Kidney (tissue), 14 donors: ENCODE results near the gene TRAPPC13. TPM values are rescaled to one million over a fixed set of nuclear protein-coding genes. Genes with fewer than 3 reads are reported as not detected.

Source experiments
- DNase-seq, 5 donors: peaks; one replicate each; pipeline ENCODE4 v3.0.0-alpha.2; 2013 to 2020
- FAIRE-seq: peaks from 2 replicates; lab custom pipeline; 2012; peaks lifted over from hg19 to GRCh38; lab: Jason Lieb, UNC
- H3K27ac ChIP-seq, 2 donors: one replicate each; pipeline ENCODE4 v1.7.0; 2013; ENCODE audit warnings: low read depth in 2 of 2, low read length in 2 of 2, inconsistent platforms in 1 of 2
- H3K27me3 ChIP-seq: one replicate; pipeline ENCODE4 v1.7.1; 2013; ENCODE audit warnings: low read length, inconsistent platforms; ENCODE audit not compliant: control insufficient read depth, insufficient read depth
- H3K36me3 ChIP-seq, 3 donors: one replicate each; pipeline versions ENCODE4 v1.7.0 to v1.7.1; 2013; ENCODE audit warnings: low read length in 3 of 3, control low read depth in 1 of 3, inconsistent platforms in 1 of 3; ENCODE audit not compliant: insufficient read depth in 3 of 3, control insufficient read depth in 2 of 3
- H3K4me1 ChIP-seq, 3 donors: one replicate each; pipeline versions ENCODE4 v1.7.0 to v1.7.1; 2013; ENCODE audit warnings: low read length in 3 of 3, inconsistent platforms in 1 of 3, low read depth in 1 of 3; ENCODE audit not compliant: control insufficient read depth in 2 of 3, insufficient read depth in 2 of 3
- H3K4me3 ChIP-seq, 3 donors: one replicate each; pipeline versions ENCODE4 v1.7.0 to v1.8.1; 2013; ENCODE audit warnings: low read length in 3 of 3, control low read depth in 1 of 3, inconsistent platforms in 1 of 3
- H3K9ac ChIP-seq, 3 donors: one replicate each; pipeline versions ENCODE4 v1.7.0 to v1.7.1; 2013; ENCODE audit warnings: low read length in 3 of 3, control low read depth in 1 of 3, inconsistent platforms in 1 of 3
- H3K9me3 ChIP-seq, 3 donors: one replicate each; pipeline versions ENCODE4 v1.7.0 to v1.7.1; 2013; ENCODE audit warnings: low read length in 3 of 3, control low read depth in 1 of 3, inconsistent platforms in 1 of 3; ENCODE audit not compliant: control insufficient read depth in 2 of 3, insufficient read depth in 1 of 3
- CTCF ChIP-seq: IDR thresholded peaks from 3 replicates; pipeline ENCODE4 v1.5.1; 2012; ENCODE audit warnings: mild to moderate bottlenecking, moderate library complexity, borderline replicate concordance; ENCODE audit not compliant: insufficient read depth; ENCODE audit errors: extremely low read depth
- intact Hi-C: fragments of 100-400 bp; cut with DNase I; formaldehyde crosslinking; loops from one replicate; pipeline ENCODE4 v1.11.1; 2022
- polyA plus RNA-seq: library from polyadenylated mRNA; stranded (reverse); fragments of 350-450 nt; fragmentation: Illumina TruSeq; extraction: RNeasy Lipid Tissue Mini Kit (QIAGEN cat#74804); gene quantifications from one replicate; pipeline ENCODE4 v1.2.3, GENCODE V29; 2014; ENCODE audit warnings: low read depth, low replicate concordance; ENCODE audit not compliant: insufficient read depth
- total RNA-seq: library from RNA; stranded (reverse); fragmentation: NEBNext Ultra II Directional; extraction: Animal tissue kit (Norgen Biotek cat#: 25700); gene quantifications from one replicate; pipeline ENCODE4 v1.2.1, GENCODE V29; 2021
- donor health status: control.
- donor health status: control.
- donor health status: control.
- donor health status: control.
- donor health status: control.
- donor health status: DM: yes; HTN: yes; CAD: no.
- donor health status: Normal renal cell carcinoma (clear cell type).

The TRAPPC13 gene
- total and polyA plus RNA-seq, 2 donors from 2014 or later, result 22.0 to 24.3 TPM

- intact Hi-C loops, result no loop called here
- Histone ChIP-seq H3K9me3 (no peaks in the 10 kb centered on the region), H3K4me3 (no peak overlapping the region), H3K27ac (no peak overlapping the region), H3K9ac (no peak overlapping the region), H3K27me3 (no peaks in the 10 kb centered on the region), H3K4me1 (peaks cover 0 to 2% (median under 1%) of the 10 kb centered on the region in 3 donors), H3K36me3 (peaks cover 0 to 5% (median 2%) of the 10 kb centered on the region in 3 donors)
- DNase-seq (no peak), FAIRE-seq (no peak)
- no peak for TF ChIP-seq CTCF
Measured at GRCh38 chr5:65630981-65631380, 6.2 kb downstream of the TRAPPC13 start.

- no peaks in the 10 kb centered on the region for H3K27me3 ChIP-seq
- no peak overlapping the region for H3K4me3 ChIP-seq
- DNase-seq (no peak), FAIRE-seq (no peak)
- no peak for TF ChIP-seq CTCF
- H3K4me1 ChIP-seq, result no peaks in the 10 kb centered on the region
- intact Hi-C loops, result no loop called here
- H3K36me3 ChIP-seq, result peaks cover 2 to 10% (median 8%) of the 10 kb centered on the region in 3 donors
- no peak overlapping the region for H3K27ac ChIP-seq
- H3K9ac ChIP-seq, result no peak overlapping the region
- no peaks in the 10 kb centered on the region for H3K9me3 ChIP-seq
Measured at GRCh38 chr5:65640240-65640639, 15.4 kb downstream of the TRAPPC13 start.

GRCh38 chr5:65646938-65647337 lies 22.1 kb downstream of the TRAPPC13 start:
- Histone ChIP-seq H3K27me3 (no peaks in the 10 kb centered on the region), H3K4me3 (no peak overlapping the region), H3K4me1 (no peaks in the 10 kb centered on the region), H3K9ac (no peak overlapping the region), H3K36me3 (peaks cover 0 to 3% (median 0%) of the 10 kb centered on the region in 3 donors), H3K27ac (no peak overlapping the region), H3K9me3 (no peaks in the 10 kb centered on the region)
- no peak for TF ChIP-seq CTCF
- no peak for FAIRE-seq
- intact Hi-C loops, result no loop called here
- no peak for DNase-seq

GRCh38 chr5:65647941-65648340 lies 23.1 kb downstream of the TRAPPC13 start:
- Histone ChIP-seq H3K9me3 (no peaks in the 10 kb centered on the region), H3K4me1 (no peaks in the 10 kb centered on the region), H3K4me3 (no peak overlapping the region), H3K27me3 (no peaks in the 10 kb centered on the region), H3K27ac (no peak overlapping the region), H3K9ac (no peak overlapping the region), H3K36me3 (peaks cover 0 to 3% (median 0%) of the 10 kb centered on the region in 3 donors)
- DNase-seq, result no peak
- intact Hi-C loops, result no loop called here
- FAIRE-seq, result no peak
- TF ChIP-seq CTCF, result no peak
